Cerebellar nuclear complex (tissue), 1 donor: ENCODE data around the gene MINK1.

ENCODE experiments used
- DNase-seq, 2 experiments: peaks; one replicate each; lab custom pipeline; 2025; lab: John Stamatoyannopoulos, UW

Gene MINK1

GRCh38 chr17:4872786-4873185 is 39.6 kb downstream of the MINK1 start:
- no peak for DNase-seq

- no peak for DNase-seq
Observed at GRCh38 chr17:4877089-4877488, 43.9 kb downstream of the MINK1 start.

- DNase-seq = no peak
Observed at GRCh38 chr17:4879601-4880000, 46.5 kb downstream of the MINK1 start.

- no peak for DNase-seq
Observed at GRCh38 chr17:4880857-4881256, 47.7 kb downstream of the MINK1 start.

GRCh38 chr17:4881761-4882555 is 48.8 kb downstream of the MINK1 start:
- peak in 1 of 2 experiments; percentile 13 for DNase-seq

GRCh38 chr17:4884489-4884888 is 51.3 kb downstream of the MINK1 start:
- no peak for DNase-seq

GRCh38 chr17:4886830-4887229 is 53.7 kb downstream of the MINK1 start:
- no peak for DNase-seq

- no peak for DNase-seq
Observed at GRCh38 chr17:4887581-4887980, 54.4 kb downstream of the MINK1 start.

GRCh38 chr17:4891411-4892410 is 58.6 kb downstream of the MINK1 start:
- no peak for DNase-seq

- no peak for DNase-seq
Observed at GRCh38 chr17:4892499-4893221, 59.5 kb downstream of the MINK1 start.

- DNase-seq = no peak
Observed at GRCh38 chr17:4893272-4893671, 60.1 kb downstream of the MINK1 start.

- DNase-seq = no peak
Observed at GRCh38 chr17:4893721-4894560, 60.8 kb downstream of the MINK1 start.

GRCh38 chr17:4895121-4895520 is 62.0 kb downstream of the MINK1 start:
- no peak for DNase-seq

- DNase-seq = no peak
Observed at GRCh38 chr17:4895657-4896331, 62.7 kb downstream of the MINK1 start.

- no peak for DNase-seq
Observed at GRCh38 chr17:4896332-4897197, 63.4 kb downstream of the MINK1 start.

GRCh38 chr17:4897198-4897687 is 64.1 kb downstream of the MINK1 start:
- DNase-seq = no peak

GRCh38 chr17:4897785-4898184 is 64.6 kb downstream of the MINK1 start:
- DNase-seq = no peak

- DNase-seq = no peak
Observed at GRCh38 chr17:4898351-4898750, 65.2 kb downstream of the MINK1 start.

- DNase-seq = no peak
Observed at GRCh38 chr17:4898927-4899326, 65.8 kb downstream of the MINK1 start.
